HG03135 (cell line): ENCODE data around the gene DIPK1C.
"Not testable (repeated sequence)": the region's sequence is repeated elsewhere in the genome, so short reads cannot be mapped to it uniquely, and the experiment has no call there.

Experiments used
- ATAC-seq: cut with Tn5 transposase; IDR thresholded peaks from one replicate; pipeline ENCODE4 v1.9.1; 2021; ENCODE audit warnings: mild to moderate bottlenecking, moderate library complexity; ENCODE audit not compliant: unreplicated experiment

DIPK1C gene

GRCh38 chr18:74457043-74457724 lies at the start of gene DIPK1C:
Gene DIPK1C (minus strand): TSS chr18:74457308. CDS start chr18:74457259, 49 bp downstream.
- no peak for ATAC-seq

GRCh38 chr18:74506448-74507084 lies 49.5 kb upstream of the DIPK1C start:
- ATAC-seq = no peak

GRCh38 chr18:74505776-74506175 lies 48.7 kb upstream of the DIPK1C start:
- ATAC-seq = no peak

- no peak for ATAC-seq
These were observed 46.0 kb upstream of the DIPK1C start for GRCh38 chr18:74503137-74503536.

GRCh38 chr18:74501386-74501785 lies 44.3 kb upstream of the DIPK1C start:
- no peak for ATAC-seq

GRCh38 chr18:74500774-74501173 lies 43.7 kb upstream of the DIPK1C start:
- not testable (repeated sequence) for ATAC-seq

- no peak for ATAC-seq
These were observed 43.3 kb upstream of the DIPK1C start for GRCh38 chr18:74500372-74500771.

GRCh38 chr18:74499633-74500032 lies 42.5 kb upstream of the DIPK1C start:
- ATAC-seq = peak; percentile 39

GRCh38 chr18:74498712-74499627 lies 41.9 kb upstream of the DIPK1C start:
- peak; percentile 28 for ATAC-seq

- ATAC-seq = no peak
These were observed 40.7 kb upstream of the DIPK1C start for GRCh38 chr18:74497778-74498177.

GRCh38 chr18:74497324-74497676 lies 40.2 kb upstream of the DIPK1C start:
- ATAC-seq = no peak

GRCh38 chr18:74496508-74497323 lies 39.6 kb upstream of the DIPK1C start:
- peak; percentile 37 for ATAC-seq

- peak; percentile 79 for ATAC-seq
These were observed 38.7 kb upstream of the DIPK1C start, which contains the start of gene CNDP2 for GRCh38 chr18:74495581-74496507. Gene CNDP2 (plus strand): TSS chr18:74496363. CDS start chr18:74499974, 3,611 bp downstream.

- no peak for ATAC-seq
These were observed 37.4 kb upstream of the DIPK1C start for GRCh38 chr18:74494514-74494913.

- peak; percentile 18 for ATAC-seq
These were observed 36.6 kb upstream of the DIPK1C start for GRCh38 chr18:74493689-74494088.

GRCh38 chr18:74492259-74492658 lies 35.2 kb upstream of the DIPK1C start:
- ATAC-seq = no peak

- no peak for ATAC-seq
These were observed 32.6 kb upstream of the DIPK1C start for GRCh38 chr18:74489676-74490075.

GRCh38 chr18:74488864-74489263 lies 31.8 kb upstream of the DIPK1C start:
- no peak for ATAC-seq

- ATAC-seq = no peak
These were observed 31.2 kb upstream of the DIPK1C start for GRCh38 chr18:74488354-74488753.
